GM19025 (cell line): ENCODE results near the gene RBM17.
"Not testable (repeated sequence)": the region's sequence is repeated elsewhere in the genome, so short reads cannot be mapped to it uniquely, and the experiment has no call there.

ENCODE experiments used
- ATAC-seq: cut with Tn5 transposase; IDR thresholded peaks from one replicate; pipeline ENCODE4 v1.9.1; 2021; ENCODE audit warnings: mild to moderate bottlenecking, low read depth, moderate library complexity; ENCODE audit not compliant: unreplicated experiment

The RBM17 gene, protein sequence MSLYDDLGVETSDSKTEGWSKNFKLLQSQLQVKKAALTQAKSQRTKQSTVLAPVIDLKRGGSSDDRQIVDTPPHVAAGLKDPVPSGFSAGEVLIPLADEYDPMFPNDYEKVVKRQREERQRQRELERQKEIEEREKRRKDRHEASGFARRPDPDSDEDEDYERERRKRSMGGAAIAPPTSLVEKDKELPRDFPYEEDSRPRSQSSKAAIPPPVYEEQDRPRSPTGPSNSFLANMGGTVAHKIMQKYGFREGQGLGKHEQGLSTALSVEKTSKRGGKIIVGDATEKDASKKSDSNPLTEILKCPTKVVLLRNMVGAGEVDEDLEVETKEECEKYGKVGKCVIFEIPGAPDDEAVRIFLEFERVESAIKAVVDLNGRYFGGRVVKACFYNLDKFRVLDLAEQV

DNA sequence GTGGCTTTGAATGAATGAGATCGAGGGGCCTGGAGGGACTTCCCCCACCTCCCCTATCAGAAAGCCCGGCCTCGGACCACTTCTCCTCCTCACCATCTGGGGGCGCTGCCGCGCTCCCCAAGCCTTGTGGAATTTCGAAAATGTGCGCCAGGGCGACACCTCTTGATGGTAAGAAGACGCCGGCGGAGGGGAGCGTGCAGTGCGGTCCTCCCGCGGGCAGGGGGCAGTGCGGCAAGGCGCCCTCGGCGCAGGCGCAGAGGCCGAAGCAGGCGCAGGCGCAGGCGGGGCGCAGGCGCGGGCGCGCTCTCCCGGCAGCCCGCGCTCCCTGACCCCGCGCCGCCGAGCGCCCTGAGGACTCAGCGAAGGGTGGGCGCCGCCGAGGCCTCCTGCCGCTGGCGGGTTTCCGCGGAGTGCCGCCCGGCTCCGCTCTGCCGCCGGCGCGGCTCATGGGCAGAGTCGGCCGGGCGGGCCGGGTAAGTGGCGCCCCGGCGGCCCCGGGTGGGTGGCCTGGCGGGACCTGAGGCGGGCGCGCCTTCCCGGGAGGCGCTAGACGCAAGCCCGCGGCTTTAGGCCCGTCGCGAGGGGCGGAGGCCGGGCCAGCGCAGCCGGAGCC, at the start of gene RBM17:
Gene RBM17, plus strand, starts transcription at position 314 of the 613 bp plus-strand sequence. CDS start 8,032 bp downstream, outside the sequence.
- peak; percentile 84 for ATAC-seq

DNA sequence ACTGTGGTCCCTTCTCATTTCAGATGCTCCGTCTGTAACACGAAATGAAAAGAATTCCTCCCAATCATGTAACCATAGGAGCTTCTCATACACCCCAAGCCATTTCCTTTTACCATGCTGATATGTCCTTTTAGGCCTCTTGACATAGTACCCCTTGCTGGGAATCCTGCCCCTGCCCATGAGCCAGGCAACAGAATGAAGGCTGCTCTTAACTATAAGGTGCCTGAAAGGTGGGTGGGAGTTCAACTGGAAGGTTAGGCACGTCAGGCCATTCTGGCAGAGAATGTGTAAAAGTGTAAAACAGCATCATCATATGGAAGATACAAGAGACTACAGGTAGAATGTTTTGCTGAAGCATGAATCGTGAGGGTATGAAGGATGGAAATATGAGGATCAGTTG, 49.1 kb upstream of the RBM17 start:
- ATAC-seq, result no peak

DNA sequence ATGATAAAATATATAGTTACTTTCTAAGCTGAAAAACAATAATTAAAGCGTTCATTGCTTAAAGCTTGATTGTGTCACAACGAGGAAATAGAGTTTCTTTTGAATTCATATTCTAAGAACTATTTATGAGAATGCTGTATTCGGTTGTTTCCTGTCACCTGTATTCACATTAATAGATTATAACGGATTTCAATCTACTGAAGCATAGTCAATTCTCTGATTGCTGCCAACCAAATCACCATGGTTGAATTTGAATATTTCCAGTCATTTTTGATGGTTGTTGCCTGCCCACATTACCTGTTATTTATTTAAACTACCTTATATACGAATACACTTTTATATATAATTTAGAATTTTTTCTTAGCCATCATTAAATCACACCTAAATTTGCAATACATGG, 48.6 kb upstream of the RBM17 start:
- no peak for ATAC-seq

DNA sequence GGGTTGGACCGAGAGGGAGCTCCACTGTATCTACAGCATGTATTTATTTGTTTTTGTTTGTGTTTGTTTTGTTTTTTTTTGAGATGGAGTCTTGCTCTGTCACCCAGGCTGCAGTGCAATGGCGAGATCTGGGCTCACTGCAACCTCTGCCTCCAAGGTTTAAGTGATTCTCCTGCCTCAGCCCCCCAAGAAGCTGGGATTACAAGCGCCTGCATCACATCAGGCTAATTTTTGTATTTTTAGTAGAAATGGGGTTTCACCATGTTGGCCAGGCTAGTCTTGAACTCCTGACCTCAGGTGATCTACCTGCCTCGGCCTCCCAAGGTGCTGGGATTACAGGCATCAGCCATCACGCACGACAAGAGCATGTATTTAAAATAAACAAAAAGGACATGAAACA, 45.5 kb upstream of the RBM17 start:
- not testable (repeated sequence) for ATAC-seq

DNA sequence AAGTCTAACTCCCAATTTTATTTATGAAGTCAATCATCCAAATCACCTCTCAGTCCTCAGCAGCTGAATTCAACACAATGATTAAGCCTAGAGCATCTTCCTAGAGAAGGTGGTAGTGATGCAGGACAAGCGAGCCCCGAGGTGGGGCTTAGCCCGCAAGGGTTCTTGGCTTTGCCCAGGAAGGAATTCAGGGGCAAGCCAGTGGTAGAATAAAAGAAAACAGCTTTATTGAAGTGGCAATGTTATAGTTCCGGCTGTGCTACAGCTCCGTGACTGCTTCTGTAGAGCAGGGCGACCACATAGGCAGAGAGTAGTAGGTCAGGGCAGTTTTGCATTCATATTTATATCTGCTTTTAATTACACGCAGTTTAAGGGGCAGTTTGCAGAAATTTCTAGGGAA, 44.8 kb upstream of the RBM17 start:
- ATAC-seq, result no peak

DNA sequence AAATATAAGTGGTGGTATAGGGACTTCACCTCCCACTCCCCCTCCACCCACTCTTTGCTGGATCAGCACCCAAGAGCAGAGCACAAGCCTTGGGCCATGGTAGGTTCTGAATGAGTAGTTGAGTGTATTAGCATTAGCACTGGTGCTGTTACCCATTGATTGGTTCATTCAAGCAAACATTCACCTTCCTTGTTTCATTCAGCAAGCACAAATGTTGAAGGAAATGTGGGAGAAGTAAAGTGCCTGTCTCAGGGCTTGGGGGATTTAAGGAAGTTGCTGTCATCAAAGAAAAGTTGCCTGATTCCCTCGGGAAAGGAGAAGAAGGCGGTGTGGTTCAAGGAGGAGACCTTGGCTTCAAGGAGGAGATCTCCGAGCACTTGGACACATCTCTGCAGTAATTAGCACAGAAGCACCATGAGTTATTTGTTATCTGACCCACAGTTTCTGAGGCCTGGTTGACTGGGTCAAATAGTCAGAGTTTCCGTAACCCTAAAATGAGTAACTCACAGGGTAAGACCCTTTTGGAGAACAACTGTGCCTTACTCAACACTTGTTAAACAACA, 44.0 kb upstream of the RBM17 start:
- peak; percentile 57 for ATAC-seq

DNA sequence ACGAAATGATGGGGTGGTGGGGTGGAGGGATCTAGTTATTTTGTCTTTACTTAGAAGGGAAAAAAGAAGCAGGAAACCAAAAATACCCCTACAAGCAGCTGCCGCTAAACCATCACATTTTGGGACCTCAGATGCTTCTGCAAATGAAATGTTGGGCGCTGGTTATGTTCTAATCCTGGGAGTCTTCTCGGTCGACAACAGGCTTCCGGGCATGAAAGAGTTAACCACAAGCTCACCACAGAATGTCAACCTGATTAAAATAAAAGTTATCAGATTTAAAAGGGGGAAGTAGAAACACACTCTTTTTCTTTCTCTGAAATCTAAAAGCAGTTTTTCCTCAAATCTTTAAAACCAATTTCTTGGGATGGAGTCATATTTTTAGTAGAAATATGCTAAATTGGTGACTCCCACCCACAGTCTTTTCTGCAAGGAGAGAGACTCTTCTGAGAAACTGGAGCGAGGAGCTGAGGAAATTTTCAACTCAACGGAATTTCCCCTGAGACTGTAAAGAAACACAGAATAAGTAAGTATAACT, 43.5 kb upstream of the RBM17 start:
- ATAC-seq, result peak; percentile 30

DNA sequence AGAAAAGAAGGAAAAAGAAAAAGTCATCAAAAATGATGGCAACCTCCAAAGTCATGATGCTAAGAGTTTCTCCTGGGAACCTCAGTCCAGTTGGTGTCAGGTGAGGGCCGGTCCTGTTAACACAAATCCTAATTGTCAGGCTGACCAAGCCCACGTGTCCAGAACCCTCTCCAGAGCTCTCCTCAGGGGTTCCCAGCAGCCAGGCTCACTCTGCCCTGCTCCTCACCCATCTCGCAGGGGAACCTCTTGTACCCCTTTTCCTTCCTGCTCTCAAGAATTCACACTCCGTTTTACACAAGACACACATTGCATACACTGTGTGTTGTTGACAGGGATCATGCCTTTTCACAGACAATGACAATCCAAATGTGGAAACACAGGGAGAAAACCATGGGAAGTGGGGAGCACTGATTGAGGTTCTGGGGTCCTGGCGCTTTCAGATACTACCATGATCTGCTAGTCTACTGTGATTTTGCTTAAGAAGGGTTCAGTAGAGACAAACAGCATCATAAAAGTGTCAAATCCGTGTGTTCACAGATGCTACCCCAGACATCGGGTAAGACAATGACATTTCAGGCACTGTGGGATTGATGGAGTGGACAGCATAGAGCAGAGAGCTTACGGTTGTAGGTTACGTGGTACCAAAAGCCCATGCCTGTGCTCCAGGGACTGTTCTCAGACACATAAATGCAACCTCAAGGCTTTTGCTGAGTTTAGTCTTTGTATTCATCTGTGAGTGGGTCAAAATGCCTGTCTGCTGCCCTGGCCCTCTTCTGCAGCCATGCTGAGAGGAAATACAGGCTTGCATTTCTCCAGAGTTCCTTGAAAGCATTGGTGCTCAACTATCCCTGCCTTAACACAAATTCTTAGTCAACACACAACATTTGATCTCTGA, 42.7 kb upstream of the RBM17 start:
- no peak for ATAC-seq

DNA sequence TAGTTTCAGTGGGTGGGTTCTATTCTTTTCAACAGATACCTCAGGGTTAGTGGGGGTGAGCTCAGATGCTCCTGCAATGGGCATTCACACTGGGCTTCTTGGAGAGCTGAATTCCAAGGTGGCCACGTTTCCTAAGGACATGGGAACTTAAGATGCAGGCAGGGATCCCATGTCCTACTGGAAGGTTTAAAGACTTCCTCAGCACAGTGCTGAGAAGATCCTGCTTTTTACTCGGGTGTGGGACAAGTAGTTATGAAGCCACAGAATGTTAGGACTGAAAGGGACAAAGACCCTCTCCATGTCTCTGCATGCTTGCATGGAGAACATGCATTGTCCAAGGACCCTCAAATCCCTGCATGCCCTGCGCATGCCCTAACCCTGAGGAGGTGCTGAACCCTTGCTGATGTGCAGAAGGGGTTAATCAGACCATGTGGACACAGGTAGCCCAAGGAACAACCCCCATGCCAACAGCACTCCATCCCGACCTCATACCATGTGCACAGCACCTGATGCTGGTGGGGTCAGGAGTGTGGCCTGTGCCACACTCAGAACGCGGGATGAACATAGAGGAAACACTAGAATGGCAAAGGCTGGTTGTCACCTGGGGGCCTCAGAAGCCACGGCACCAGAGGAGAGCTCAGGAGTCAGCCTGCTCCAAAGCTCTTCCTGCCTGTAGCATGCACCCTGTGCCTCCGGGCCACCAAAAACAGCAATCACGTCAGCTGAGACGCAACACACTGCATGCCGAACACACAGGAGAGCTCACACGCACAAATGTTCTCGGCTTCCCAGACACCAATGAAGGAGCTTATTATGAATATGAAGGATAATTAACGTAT, 41.8 kb upstream of the RBM17 start:
- no peak for ATAC-seq

DNA sequence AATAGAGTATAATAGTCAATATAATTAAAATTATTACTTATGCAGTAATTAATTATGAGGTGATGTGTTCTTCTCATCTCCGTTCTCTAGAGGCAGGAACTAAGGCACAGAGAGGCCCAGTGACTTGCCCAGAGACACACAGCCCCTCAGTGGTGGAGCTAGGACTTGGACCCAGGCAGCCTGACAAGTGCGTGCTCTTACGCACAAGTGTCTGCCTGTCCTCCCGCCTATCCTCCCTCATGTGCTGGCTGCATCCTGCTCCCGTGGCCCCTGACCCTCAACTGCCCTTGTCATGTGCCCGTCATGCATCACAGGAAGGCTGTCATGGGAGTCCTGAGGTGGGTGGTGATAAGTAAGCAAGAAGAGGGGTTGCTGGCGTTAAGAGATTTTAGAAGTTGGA, 41.0 kb upstream of the RBM17 start:
- no peak for ATAC-seq

DNA sequence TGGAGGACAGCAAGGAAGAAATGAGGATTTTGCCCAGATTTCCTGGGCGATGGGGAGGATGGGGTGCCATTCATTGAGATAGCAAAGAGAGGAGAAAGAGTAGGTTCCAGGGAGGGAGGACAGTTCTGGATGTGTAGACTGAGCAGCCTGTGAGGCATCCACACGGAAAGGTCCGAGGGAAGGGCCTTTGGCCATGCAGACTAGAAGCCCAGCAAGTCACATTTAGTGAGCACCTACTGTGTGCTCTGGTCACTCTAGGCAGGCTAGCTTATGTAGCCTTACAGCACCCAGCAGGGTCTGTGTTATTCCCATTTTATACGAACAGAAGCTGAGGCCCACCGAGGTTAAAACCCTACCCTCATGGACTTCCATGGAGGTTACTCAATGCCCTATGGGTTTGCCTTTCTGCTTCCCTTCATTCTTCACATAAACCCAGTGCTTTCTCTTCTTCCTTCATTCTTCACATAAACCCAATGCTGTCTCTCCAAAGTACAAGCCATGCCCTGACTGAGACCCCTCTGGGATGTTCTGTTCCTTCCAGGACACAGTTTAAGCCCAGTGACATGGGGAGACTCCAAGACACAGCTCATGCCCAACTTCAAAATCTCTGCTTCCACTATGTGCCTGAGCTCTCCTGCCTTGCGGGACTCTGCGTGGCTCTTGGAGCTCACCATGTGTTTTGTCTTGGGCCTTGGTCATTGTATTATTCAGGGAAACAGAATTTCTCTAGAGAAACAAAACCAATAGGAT, 40.4 kb upstream of the RBM17 start:
- ATAC-seq, result no peak

DNA sequence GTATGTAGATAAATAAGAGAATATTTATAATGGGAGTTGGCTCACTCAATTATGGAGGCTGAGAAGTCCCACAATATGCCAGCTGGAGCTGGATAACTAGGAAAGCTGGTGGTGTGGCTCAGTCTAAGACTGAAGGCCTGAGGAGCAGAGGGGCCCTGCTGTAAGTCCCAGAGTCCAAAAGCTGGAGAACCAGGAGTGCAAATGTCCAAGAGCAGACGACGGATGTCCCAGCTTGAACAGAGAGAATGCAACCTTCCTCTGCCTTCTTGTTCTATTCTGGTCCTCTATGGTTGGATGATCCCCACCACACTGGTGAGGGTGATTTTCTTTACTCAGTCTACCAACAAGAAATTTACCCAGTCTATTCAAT, 39.8 kb upstream of the RBM17 start:
- no peak for ATAC-seq

DNA sequence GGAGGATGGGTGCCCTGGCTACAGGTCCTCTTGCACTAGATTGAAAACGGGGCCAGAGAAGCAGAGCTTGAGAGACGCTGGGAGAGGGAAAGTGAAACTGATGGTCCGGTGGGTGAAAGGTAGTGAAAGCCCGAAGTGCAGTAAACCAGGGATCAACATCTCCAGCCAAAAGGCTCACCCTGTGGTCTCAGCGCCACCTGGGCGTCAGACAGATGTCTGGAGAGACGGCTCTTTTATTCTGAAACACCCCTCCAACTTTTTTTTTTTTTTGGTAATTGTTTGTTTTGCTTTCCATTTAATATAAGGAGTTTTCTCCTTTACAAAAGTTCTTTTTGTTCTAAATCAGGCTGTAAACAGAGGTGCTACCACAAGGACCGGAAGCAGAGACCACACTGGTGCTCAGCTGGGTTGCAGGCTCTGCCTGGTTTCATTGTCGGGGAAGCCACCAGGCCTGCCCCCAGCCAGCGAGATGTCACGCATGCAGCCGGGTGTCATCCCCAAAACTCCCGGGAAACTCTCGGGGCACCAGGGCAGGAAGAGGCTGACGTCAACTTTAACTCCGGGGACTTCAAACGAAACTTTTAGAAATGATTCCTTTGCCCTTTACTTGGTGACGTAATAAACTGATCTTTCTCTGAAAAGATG, 37.9 kb upstream of the RBM17 start:
- ATAC-seq, result peak; percentile 72

DNA sequence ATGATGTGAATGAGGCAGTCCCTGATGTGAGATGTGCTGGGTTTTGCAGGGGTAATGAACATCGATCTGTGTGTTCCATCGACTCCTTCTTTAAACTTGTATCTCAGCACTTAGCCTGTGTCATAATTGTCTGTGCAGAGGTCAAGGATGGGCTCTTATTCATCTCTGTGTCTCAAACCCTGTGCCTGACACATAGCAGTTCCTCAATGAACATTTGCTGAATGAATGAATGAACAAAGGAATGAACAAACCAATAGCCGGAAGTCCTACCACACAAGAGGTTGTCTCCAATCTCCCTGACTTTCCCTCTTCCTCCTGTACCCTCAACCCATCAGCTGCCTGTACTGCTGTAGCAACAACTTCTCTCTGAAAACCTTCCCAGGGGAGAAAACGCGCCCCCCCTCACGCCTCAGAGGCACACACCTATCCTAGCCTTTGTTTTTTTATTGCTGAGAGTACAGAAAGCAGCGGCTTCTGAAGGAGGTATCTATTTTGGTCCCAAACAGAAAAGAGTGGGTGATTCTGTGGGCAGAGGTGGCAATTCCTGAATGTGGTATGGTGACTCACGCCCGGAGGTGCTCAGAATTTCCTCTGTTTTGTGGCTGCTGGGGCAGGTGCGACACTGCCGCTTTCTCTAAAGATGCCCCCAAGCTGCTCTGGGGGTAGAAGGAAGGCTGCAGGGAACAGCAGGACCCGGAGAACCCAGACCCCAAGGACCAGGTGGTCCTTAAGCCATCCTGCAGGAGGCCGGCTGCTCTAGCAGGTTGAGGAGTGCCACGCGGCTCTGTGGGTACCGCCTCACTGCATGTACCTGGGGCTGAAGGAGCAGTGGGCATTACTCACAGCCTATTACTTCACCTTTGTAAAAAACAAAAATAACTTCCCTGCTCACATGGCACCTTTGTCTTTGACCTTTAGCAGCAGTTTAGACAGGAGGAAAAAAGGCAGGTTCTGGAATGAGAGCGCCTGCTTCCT, 36.3 kb upstream of the RBM17 start:
- ATAC-seq, result peak; percentile 29

DNA sequence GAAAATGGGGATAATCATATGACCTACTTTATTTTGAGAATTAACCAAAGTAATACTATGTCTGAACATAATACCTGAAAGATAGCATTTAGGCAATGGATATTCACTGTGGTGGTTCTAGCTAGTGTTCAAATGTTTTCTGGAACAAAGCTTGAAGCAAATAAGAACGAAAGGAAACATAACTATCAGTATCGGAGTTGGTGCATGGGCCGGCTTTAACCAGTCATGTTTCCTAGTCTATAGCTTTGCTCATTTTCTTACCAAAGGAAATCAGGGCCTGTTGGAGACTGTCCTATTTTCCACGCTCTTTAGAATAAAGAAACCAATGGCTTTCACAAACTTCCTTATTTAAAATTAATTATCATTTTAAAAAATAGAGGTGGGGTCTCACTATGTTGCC, 35.5 kb upstream of the RBM17 start:
- ATAC-seq, result no peak

DNA sequence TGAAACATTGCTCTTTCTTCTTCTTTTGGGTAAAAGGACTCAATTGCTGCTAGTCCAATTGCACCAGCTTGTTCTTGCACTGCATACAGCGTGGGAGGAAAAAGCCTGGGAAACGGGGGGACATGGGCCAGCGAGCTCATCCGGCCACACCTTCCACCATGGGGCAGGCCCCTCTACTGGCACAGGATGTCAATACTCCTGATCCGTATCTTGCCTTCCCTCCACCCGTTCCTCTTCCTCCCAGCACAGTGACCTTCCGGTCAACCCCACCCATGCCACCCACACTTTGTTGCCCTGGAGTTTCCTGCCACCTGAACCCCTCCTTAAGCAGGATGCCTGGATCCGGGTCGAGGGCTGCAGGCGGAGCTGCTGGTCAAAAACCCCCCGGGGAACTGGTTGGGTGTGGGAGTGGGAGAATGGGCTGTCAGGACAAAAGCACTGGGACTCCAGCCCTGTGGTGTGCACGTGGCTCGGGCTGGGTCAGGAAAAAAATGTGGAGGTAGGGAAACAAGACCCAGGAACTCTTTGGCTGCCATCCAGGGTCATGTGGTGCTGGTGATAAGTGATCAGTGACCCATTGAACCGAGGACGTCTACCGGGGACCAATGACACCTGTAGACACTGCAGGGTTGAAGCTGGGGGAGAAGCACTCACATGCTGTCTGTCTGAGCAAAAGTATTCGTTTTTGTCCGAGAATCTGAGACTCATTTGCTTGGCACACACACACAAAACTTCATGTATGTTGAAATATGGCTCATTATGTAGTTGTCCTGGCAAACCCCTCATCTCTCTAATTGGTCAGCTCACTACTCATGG, 34.8 kb upstream of the RBM17 start:
- no peak for ATAC-seq

DNA sequence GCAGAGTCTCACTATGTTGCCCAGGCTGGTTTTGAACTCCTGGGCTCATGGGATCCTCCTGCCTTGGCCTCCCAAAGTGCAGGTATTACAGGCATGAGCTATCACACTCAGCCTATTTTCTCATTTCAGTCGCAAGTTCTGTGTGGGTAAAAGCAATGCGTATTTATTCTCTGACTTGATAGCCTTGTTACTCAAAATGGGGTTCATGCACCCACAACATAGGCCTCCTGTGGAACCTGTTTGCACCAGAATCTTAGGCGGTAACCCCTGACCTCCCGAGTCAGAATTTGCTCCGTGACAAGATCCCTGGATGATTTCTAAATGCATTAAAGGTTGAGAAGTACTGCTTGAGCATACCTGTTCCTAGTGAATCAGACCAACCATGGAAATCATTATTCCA, 34.0 kb upstream of the RBM17 start:
- no peak for ATAC-seq
